SK-N-MC (cell line): ENCODE results near the gene LRP5.

Experiments
- FOXP2 ChIP-seq: optimal IDR thresholded peaks from 2 replicates; pipeline ENCODE3; 2011; ENCODE audit warnings: mild to moderate bottlenecking, moderate library complexity; ENCODE audit not compliant: insufficient read depth; ENCODE audit errors: extremely low read length, control extremely low read depth
- POLR2AphosphoS5 ChIP-seq: IDR thresholded peaks from 2 replicates; pipeline ENCODE4 v1.6.1; 2012; ENCODE audit warnings: mild to moderate bottlenecking, low read depth, low read length, borderline replicate concordance

DNA sequence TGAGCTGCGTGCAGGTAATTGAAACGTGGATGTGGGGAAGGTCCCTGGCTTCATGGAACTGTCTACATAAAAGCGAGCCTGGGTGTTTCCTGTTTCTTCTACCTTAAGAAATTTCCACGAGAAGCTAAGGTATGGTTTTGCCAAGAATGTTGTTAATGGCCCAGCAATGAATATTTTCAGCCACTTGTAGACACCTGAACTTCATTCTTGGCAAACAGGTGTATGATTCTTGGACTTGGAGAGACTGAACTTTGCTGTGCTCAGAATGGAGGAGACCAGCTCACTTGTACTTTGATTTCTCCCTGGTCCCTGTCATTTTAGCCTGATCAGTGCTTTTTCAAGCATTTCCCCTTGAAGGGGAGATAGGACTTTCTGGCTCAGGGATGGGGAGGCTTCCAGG lies 20.8 kb downstream of the LRP5 start:
- TF ChIP-seq FOXP2: no peak
- no peak for TF ChIP-seq POLR2AphosphoS5
